NCI-H345 (cell line): Measurements from ENCODE around the gene RNF149.

ENCODE experiments used
- DNase-seq: peaks from one replicate; lab custom pipeline; 2025; lab: John Stamatoyannopoulos, UW

RNF149 gene

DNA sequence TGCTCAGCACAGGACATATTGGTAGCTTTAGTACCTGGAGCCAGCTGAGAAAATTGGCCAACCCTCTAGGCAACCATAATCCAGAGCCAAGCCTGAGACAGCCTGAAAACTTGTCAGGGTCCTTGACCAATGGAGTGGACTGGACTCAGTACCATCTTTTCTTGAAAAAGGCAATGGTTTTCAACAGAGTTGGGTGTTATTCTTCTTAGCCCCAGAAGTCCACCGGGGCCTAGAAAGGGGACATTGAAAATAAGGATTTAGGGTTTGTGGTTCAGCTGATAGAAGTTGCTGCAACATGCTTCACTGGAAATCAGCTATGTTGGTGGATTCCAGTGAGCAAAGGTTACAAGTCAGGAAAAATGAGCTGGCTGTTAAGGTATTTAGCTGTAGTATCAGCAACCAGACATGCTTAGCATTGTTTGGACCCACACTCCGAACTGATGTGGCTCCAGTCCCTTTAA lies 77.9 kb downstream of the RNF149 start:
- no peak for DNase-seq
